ENCODE results near the gene TM2D1.
"Not testable (repeated sequence)": the region's sequence is repeated elsewhere in the genome, so short reads cannot be mapped to it uniquely, and the experiment has no call there.

Gene TM2D1

DNA sequence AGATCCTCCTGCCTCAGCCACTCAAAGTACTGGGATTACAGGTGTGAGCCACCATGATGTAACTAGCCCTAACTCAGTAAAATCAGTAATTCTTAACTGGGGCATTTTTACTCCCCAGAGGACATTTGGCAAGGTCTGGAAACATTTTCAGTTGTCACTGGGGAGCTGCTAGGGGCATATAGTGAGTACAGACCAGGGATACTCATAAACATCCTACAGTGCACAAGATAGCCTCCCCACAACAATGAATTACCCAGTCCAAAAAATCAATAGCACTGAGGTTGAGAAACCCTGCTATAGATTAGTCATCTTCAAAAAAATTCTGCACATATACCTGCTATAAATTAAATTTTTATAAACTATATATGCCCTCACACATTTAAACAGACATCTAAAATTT lies 13.0 kb downstream of the TM2D1 start:
- DNase-seq = no peak

DNA sequence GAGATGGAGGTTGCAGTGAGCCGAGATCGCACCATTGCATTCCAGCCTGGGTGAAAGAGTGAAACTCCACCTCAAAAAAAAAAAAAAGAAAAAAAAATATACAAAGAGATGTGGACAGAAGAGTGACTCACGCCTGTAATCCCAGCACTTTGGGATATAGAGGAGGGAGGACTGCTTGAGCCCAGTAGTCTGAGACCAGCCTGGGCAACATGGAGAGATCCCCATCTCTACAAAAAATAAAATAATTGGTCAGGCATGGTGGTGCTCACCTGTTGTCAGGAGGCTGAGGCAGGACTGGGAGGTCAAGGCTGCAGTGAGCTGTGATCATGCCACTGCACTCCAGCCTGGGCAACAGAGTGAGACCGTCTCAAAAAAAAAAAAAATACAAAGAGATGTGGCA lies 13.7 kb downstream of the TM2D1 start:
- not testable (repeated sequence) for DNase-seq

DNA sequence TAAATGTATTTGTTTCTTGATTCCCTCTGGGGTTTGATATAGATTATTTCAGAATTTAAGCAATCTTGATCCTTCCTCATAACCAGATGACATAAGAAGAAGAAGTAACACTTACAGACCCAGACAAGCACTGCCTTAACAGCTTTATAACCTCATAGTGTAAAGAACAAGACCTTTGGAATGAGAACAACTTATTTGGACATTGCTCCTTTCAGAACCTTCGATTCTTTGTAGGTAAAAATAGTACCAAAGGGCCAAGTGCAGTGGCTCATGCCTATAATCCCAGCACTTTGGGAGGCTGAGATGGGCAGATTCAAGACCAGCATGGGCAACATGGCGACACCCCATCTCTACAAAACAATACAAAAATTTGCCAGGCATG lies 15.0 kb downstream of the TM2D1 start:
- no peak for DNase-seq

DNA sequence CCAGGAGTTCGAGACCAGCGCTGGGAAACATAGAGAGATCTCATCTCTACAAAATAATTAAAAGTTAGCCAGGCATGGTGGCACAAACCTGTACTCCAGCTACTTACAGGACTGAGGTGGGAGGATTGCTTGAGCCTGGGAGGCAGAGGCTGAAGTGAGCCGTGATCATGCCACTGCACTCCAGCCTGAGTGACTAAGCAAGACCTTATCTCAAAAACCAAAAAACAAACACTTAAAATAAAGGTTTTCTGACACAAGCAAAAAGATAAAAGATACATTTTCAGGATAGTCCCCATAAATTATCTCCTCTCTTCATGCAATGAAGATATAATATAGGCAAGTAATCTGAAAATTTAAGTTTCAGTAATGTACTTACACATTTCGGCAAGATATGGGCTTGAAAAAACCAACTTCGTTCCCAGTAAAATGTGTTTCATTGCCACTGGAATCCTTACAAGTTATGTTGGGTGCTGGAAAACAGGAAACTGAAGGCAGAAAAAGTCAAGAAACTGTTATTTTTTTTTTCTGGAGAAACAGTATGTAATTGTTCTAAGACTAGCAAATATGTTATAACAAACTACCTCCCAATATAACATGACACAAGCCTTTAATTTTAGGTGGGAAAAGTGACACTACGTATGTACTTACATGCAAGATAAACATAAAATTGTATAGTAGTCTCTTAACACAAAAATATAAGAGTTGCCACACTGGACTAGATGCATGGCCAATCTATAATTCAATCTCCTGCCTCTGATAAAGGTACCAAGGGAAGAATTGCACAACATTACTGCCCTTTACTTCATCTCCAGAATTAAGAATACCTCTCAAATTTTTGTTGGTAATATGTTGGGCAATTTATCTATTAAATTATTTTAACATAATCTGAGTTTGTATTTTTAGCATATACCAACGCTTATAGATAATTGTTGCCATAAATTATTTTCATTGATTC lies 15.7 kb downstream of the TM2D1 start:
- no peak for DNase-seq

DNA sequence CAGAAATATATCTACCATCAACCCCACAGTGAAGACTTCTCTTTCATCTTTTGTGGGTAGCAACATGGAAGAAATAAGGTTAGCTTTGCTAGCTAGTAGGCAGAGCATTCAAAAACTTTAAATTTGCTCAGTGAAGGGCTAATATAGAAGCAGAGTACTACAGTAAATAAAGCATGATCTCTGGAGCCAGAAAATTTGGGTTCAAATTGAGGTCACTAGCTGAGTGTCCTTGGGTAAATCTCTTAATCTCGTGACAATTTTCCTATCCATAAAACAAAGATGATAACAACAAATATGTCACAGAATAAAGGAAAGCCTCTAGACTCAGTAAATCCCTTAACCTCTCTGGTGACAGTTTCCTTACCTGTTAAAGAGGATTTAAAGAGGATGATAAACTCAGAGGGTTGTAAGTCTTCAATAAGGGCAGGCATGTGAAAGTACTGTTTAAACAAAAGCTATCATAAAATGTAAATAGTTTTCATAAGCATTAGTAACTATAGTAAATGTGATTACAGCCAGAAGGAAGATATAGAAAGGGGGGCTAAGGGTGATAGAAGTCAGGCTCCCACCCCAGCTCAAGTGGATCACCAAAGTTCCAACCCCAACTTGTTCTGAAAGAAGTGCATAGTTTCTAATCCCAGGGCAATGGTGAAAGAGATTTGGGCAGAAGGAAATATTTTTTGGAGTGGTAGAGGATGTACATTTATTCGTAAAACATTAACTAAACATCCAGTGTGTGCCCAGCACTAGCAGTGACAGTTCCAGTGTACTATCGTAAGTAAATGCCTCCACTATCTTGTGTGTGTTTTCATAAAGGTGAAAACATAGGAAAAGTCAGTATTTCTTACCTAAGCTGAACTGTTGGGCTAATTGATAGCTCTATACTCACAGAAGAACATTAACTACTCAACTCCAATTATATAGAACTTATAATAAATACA lies 24.8 kb downstream of the TM2D1 start:
- no peak for DNase-seq

DNA sequence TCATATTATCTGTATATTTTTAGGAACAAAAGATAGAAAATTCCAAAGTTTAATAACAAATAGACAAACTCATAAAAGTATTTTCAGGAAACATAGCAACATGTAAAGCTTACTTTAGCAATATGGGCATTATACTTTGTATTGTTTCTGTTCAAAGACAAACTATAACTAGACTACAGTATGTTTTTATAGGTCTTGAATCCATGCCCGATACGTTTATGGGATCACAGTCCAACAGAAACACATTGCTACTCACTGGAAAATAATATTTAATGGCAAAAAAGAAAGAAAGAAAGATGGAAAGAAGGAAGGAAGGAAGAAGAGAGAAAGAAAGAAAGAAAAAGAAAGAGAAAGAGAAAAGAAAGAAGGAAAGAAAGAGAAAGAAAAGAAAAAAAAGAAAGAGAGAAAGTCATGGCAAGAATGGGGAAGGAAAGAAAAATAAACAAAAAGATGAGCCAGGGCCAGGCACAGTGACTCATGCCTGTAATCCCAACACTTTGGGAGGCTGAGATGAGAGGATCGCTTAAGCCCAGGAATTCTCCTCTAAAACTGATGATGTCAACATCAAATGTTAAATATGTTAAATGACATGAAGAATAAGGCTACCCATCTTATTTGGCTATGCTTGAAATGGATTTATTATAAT lies 32.7 kb downstream of the TM2D1 start:
- no peak for DNase-seq

DNA sequence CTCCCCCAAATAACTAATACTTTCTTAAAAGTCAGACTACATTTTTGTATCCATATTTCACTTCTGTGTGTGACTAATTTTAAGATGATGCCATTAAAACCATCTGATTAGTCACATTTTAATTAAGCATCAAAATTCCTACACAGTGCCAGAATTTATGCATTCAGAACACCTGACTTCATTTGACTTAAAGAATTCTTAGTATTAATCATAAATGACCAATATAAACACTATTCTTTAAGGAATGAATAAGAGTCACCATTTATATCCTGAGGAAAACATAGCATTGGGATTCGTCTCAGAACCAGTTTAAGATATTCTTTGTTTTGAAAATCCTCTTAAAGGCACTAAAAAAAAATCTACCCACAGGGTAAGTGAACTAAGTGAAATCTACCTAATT lies 37.0 kb downstream of the TM2D1 start:
- DNase-seq = no peak

DNA sequence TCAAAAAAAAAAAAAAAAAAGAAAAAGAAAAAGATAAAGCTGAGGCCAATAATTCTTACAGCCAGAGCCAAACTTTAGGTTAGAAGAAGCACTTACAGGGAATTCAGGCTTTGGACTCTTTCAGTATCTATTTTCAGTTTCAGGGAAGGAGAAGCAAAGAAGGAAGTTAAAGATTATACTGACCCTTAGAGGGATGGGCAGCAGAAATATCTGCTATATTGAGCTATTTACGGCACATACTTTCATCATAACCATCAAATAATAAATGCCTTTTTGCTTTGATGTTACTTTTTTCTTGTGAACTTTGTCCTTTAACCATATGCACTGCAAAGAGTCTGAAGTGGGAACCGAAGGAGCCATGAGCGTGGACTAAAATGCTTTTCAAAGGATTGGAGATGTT lies 42.0 kb downstream of the TM2D1 start:
- no peak for DNase-seq

DNA sequence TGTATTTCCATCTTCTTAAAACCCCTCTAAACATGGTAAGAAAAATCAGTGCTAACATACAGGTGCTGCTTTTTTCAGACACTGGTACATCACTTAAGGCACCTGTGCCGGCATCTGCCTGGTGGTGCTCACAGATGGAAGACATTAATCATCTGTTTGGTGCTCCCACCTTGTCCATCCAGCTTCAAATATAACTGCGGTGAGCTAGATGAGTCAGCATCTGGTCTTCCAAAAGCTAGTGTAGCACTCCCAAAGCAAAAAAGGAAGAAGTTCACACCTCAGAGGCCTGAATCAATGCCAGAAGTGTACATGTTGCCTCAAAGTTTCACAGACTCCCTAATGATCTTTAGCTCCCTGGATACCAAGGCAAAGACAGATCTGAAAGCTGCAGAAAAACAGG lies 44.4 kb downstream of the TM2D1 start:
- no peak for DNase-seq

DNA sequence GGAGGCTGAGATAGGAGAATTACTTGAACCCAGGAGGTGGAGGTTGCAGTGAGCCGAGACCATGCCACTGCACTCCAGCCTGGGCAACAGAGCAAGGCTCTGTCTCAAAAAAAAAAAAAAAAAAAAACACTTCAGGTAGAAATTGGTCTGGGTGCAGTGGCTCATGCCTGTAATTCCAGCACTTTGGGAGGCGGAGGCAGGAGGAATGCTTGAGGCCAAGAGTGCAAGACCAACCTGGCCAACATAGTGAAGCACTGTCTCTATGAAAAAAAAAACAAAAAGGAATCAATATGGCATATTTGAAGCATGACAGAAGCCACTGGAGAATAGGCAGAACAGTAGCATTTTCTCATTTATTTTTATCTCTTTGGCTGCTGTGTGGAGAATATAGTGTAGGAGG lies 48.1 kb downstream of the TM2D1 start:
- not testable (repeated sequence) for DNase-seq

DNA sequence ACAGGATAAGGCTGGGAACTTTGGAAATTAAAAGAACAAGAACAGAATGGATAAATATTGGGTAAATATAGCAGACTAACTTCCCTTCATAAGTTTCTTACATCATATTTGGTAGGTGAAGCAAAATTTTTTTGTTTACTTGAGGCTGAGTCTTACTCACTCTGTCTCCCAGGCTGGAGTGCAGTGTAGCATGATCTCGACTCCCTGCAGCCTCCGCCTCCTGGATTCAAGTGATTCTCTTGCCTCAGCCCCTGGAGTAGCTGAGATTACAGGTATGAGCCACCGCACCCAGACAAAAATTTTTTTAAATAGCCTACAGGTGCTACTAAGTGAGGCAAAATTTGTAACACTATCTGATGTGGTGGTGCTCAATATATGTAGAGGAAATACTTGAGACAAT lies 50.7 kb downstream of the TM2D1 start:
- no peak for DNase-seq

DNA sequence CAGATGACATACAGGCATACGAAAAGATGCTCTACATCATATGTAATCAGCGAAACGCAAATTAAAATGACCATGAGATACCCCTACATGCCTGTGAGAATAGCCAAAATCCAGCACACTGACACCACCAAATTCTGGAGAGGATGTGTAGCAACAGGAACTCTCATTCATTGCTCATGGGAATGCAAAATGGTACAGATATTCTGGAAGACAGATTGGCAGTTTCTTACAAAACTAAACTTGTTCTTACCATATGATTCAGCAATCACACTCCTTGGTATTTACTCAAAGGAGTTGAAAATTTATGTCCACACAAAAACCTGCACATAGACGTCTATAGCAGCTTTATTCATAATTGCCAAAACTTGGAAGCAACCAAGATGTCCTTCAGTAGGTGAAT lies 52.6 kb downstream of the TM2D1 start:
- no peak for DNase-seq

DNA sequence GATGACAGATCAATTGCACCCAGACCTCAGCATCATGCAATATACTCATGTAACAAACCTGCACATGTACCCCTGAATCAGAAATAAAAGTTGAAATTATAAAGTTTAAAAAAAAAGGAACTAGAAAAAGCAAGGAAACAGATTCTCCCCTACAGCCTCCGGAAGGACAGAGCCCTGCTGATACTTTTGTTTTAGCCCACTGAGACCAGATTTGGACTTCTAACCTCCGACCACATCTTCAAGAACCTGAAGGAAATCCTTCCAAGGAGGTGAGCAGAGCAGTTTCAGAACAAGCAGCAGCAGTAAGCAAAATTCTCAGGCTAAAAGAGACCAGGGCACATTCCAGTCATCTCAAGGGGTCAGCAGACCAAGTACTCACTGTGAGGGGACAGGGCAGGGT lies 54.5 kb downstream of the TM2D1 start:
- no peak for DNase-seq

DNA sequence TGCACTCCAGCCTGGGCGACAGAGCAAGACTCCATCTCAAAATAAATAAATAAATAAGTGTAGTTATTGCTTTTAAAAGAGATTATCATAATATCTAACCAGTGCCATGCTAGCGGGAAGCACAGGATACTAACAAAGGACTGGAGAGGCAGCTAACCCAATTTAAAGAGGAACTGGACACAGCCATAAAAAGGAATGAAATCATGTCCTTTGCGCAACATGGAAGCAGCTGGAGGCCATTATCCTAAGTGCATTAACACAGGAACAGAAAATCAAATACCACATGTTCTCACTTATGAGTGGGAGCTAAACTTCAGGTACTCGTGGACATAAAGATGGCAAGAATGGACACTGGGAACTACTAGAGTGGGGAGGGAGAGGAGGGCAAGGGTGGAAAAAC lies 54.9 kb downstream of the TM2D1 start:
- DNase-seq = no peak

DNA sequence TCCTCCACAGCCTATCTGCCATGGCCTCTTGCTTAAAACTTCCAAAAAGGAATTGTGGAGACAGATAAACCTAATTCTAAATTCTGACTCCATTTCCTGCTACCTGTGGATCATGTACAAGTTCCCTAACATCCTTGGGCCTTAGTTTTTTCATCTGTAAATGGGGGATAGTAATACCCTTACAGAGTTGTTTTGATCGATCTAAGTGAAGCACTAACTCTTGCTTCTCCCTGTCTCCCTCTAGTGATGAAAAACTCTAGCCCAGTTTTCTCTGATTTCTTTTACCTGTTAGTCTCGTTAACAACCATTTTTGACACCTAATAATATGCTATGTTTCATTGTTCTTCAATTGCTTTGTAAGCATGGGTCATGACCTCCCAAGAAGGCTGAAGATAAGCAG lies 65.9 kb downstream of the TM2D1 start:
- no peak for DNase-seq

DNA sequence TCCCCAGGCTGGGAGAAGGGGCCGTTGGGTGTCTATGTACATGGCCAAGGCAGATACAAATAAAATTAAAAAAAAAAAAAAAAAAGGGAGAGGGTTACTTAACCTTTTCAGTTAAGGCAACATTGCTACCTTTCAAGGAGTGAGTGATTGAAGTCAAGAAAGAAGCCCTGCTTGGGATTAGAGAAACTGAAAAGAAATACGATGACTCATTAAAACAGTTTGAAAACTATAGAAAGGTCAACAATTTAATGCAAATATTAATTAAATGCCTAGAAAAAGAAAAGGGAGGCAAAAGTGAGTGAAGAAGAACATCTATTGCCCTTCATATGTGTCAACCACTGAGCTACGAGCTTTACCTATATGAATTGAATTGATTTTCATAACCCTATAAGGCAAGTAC lies 69.5 kb downstream of the TM2D1 start:
- DNase-seq = no peak

DNA sequence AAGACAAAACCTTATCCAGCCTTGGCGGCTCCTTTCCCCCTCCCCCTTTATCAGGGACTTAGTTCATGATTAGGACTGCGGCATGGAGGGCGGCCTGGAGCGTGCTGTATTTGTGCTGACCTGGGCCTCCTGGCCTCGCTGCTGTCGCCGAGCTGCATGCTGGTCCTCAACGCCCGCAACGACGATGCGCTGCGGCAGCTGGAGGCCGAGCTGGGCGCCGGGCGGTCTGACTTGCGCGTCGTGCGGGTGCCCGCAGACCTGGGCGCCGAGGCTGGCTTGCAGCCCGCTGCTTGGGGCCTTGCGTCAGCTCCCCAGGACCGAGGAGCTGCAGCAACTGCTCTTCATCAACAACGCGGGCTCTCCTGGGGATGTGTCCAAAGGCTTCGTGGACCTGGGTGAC lies 70.9 kb downstream of the TM2D1 start:
- DNase-seq = no peak

DNA sequence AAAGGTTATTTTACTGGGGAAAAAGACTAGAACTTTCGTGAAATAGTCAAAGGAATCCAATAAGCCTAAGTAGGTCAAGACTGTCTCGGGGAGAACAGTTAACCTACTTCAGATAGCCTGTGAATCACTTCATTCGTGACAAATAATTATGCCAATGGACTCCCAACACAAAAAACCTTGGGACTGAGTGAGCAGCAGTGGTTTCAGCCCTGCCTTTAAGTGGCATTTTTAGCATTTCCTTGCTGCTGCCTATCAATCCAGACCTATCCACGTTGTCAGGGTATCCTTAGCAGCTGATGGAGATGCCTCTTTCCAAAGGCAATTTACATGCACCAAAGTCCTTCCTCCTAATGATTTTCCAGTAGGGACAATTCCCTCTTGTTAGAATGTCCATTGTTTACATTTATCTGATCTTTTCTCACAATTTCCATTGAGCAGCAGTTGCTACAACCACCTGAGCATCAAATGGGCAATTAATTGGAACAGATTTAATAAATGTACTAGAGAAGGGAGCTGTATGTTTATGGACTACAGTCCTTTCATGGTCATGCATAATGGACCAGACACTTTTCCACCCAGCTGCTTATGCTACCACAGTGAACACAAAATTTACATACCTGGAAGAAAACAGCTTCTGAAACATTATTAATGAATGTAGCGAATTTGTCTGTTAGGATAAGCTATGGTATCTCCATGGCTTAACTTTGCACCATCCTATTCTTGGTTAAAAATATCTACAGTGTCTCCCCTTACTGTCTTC lies 75.8 kb downstream of the TM2D1 start:
- DNase-seq = no peak

DNA sequence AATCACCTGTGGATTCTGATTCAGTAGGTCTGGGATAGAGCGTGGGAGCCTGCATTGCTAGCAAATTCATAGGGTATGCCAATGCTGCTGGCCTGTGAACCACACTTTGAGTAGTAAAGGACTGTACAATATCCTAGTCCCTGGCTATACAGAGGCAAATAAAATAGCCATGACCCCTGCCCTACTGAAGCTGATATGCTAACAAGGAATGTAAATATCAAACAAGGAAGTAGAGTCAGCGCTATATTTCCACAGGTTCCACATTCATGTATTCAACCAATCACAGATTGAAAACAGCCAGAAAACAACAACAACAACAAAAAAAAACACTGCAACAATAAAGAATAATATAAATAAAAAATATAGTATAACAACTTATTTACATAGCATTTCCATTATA lies 77.8 kb downstream of the TM2D1 start:
- no peak for DNase-seq

DNA sequence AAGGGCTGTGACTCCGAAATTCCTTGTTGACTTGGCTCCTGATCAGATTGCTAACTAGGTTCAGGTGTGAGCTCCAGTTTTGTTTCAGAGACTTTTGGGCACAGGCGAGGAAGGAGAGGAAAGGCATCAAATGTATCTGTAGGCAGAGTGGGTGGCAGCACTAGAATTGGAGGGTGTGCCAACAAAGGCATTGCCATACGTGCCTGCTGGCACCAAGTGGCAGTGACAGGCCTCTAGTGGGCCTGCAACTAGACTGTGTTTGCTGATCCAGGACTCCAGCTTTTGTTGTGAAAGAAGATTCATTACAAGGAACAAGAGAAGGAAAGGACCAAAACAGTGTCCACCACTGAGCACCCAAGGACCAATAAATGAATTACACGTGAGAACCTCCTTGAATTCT lies 79.5 kb downstream of the TM2D1 start:
- no peak for DNase-seq

DNA sequence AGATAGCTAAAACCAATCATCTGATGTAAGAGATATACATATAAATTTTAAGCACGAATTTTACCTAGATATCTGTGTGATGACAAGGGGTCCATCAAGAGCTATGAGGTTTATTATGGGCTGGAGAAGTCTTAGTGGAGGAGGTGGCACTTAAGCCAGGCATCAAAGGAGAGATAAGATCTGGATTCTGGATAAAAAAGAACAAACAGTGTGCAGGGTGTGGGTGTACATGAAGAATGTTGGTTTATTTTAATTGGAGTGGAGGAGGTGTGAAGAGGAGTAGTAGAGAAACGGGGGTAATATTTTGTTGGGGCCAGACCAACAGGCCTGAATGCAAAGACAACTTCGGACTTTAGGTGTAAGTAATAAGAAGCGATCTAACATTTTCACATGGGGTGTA lies 80.6 kb downstream of the TM2D1 start:
- no peak for DNase-seq

DNA sequence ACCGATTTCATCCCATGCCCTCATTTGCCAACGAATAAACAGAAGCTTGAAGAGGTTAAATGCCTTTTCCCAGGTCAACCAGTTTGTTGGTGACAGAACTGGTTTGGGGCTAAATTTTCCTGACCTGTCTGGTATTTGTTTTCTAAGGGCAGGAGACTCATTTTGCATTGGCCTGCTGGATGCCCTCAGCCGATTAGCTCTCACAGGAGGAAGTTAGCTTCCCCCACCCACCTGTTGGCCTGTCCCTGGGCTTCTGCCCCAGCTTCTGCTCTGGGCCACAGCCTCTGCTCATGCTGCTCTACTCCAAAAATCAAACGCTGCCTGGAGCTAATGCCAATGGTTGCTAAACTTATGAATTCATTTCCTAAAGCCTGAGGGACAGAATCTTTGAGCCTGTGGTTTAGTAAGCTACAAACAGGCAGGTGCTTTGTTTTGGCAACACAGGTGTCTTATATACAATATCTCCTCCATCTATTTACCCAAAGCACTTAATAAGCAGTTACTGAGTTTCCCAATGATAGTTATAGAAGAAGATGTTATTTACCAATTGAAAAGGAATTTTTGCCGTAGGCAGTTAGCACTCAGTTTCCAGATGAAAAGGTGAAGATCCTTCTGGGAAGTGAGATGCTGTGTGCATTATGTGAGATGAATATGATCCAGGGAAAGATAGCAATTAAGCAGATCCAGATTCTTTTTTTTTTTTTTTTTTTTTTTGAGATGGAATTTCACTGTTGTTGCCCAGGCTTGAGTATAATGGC lies 82.3 kb downstream of the TM2D1 start:
- no peak for DNase-seq
